Activated T-helper 1 cell treated with anti-CD3 and anti-CD28 coated beads, Interleukin-12 subunit alpha, Interleukin-12 subunit beta, Interleukin-2, Interleukin-4 antibody, amounts not matched to agents 30 ng/mL and 10 ng/mL and 1 ng/mL, durations not matched to agents 14 hours and 24 hours and 36 hours (primary cell): Measurements from ENCODE around the gene BYSL. TPM values are rescaled to one million over a fixed set of nuclear protein-coding genes. Genes with fewer than 3 reads are reported as not detected.

ENCODE experiments used
- DNase-seq: peaks from one replicate; pipeline ENCODE4 v3.0.0; 2021; ENCODE audit warnings: low spot score
- H3K27ac Mint-ChIP-seq: one replicate; pipeline ENCODE4 v1.8.0; 2021; ENCODE audit warnings: mild to moderate bottlenecking, mixed read lengths
- H3K27me3 Mint-ChIP-seq: one replicate; pipeline ENCODE4 v1.8.0; 2022; ENCODE audit warnings: mild to moderate bottlenecking, moderate library complexity, mixed read lengths; ENCODE audit not compliant: insufficient read depth
- H3K36me3 Mint-ChIP-seq: one replicate; pipeline ENCODE4 v1.8.0; 2021; ENCODE audit warnings: low read depth, mixed read lengths
- H3K4me1 Mint-ChIP-seq: one replicate; pipeline ENCODE4 v1.8.0; 2021; ENCODE audit warnings: low read depth, mixed read lengths
- H3K4me3 Mint-ChIP-seq: one replicate; pipeline ENCODE4 v1.8.0; 2021; ENCODE audit warnings: mild to moderate bottlenecking, moderate library complexity, mixed read lengths
- H3K9me3 Mint-ChIP-seq: one replicate; pipeline ENCODE4 v1.8.0; 2021; ENCODE audit warnings: mixed read lengths
- intact Hi-C: fragments of 100-400 bp; cut with micrococcal nuclease; formaldehyde crosslinking; loops from one replicate; pipeline ENCODE4 v1.15.1; 2024
- total RNA-seq: library from RNA; stranded (reverse); gene quantifications from 2 replicates; pipeline ENCODE4 v1.2.3, GENCODE V29; 2022

The BYSL gene
- total RNA-seq, 1 donor from 2014 or later, result 88.5 TPM

GRCh38 chr6:41975276-41975675 lies 54.0 kb downstream of the BYSL start:
- peaks cover 4% of the 10 kb centered on the region for H3K36me3 Mint-ChIP-seq
- peak overlapping the region; percentile 44 for H3K27ac Mint-ChIP-seq
- intact Hi-C loops, result no loop called here
- H3K4me3 Mint-ChIP-seq, result no peak overlapping the region
- DNase-seq, result no peak
- peaks cover 44% of the 10 kb centered on the region for H3K4me1 Mint-ChIP-seq
- H3K9me3 Mint-ChIP-seq, result no peaks in the 10 kb centered on the region
- H3K27me3 Mint-ChIP-seq, result no peaks in the 10 kb centered on the region

GRCh38 chr6:41976794-41977484 lies 55.6 kb downstream of the BYSL start:
- H3K4me3 Mint-ChIP-seq, result no peak overlapping the region
- peaks cover 39% of the 10 kb centered on the region for H3K4me1 Mint-ChIP-seq
- H3K36me3 Mint-ChIP-seq, result peaks cover 5% of the 10 kb centered on the region
- peak overlapping the region; percentile 84 for H3K27ac Mint-ChIP-seq
- H3K9me3 Mint-ChIP-seq, result peaks cover 4% of the 10 kb centered on the region
- no peaks in the 10 kb centered on the region for H3K27me3 Mint-ChIP-seq
- DNase-seq, result no peak
- intact Hi-C loops, result loop anchor here (1.0 to 2.0 kb wide), 4 partner anchors 19 to 62 kb away; no protein-coding TSS in a partner anchor

Other genes starting within 250 kb of the BYSL start
- 15.6 and 17.2 TPM in 2 replicates for gene TFEB, start 185.9 kb upstream of the BYSL start, total RNA-seq
- gene PGC, start 174.1 kb upstream of the BYSL start, total RNA-seq, result 0.60 TPM in 1 of 2 replicates, not detected in the other
- 5.2 and 5.3 TPM in 2 replicates for gene FRS3, start 141.6 kb upstream of the BYSL start, total RNA-seq
- not detected in 2 replicates for gene PRICKLE4, start 140.7 kb upstream of the BYSL start, total RNA-seq
- 334 and 338 TPM in 2 replicates for gene TOMM6, start 133.8 kb upstream of the BYSL start, total RNA-seq
- 4.8 and 5.3 TPM in 2 replicates for gene USP49, start 26.1 kb upstream of the BYSL start, total RNA-seq
- 19.0 and 23.8 TPM in 2 replicates for gene MED20, start 360 bp upstream of the BYSL start, total RNA-seq
- gene CCND3, start 20.3 kb downstream of the BYSL start, total RNA-seq, result 351 and 356 TPM in 2 replicates
- 36.7 and 38.3 TPM in 2 replicates for gene TAF8, start 129.0 kb downstream of the BYSL start, total RNA-seq
- 0.18 and 0.20 TPM in 2 replicates for gene C6orf132, start 221.1 kb downstream of the BYSL start, total RNA-seq